ENCODE results near the gene HSPBAP1. TPM values are rescaled to one million over a fixed set of nuclear protein-coding genes. Genes with fewer than 3 reads are reported as not detected.

Gene HSPBAP1
- total RNA-seq, 4 donors from 2014 or later, result 12.4 to 17.3 (median 15.8) TPM

DNA sequence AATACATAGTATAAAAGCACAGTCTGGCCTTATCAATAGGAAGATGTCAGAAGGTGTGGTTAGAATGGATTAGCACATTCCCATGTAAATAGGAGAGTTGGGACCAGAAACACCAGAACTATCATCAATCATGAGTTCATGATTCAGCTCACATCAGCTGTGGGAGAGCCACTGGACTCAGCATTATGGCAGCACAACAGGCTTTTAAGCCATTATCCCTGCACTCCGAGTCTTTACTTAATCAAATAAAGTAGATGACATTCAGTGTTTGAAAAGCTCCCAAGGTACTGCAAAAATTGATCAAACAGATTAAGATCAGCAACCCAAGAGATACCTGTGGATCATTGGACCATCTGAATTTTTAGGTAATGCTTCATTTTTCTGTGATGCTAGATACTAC is 88.3 kb downstream of the HSPBAP1 start:
- no peaks in the 10 kb centered on the region for H3K9me3 ChIP-seq
- TF ChIP-seq, protein P1, sequence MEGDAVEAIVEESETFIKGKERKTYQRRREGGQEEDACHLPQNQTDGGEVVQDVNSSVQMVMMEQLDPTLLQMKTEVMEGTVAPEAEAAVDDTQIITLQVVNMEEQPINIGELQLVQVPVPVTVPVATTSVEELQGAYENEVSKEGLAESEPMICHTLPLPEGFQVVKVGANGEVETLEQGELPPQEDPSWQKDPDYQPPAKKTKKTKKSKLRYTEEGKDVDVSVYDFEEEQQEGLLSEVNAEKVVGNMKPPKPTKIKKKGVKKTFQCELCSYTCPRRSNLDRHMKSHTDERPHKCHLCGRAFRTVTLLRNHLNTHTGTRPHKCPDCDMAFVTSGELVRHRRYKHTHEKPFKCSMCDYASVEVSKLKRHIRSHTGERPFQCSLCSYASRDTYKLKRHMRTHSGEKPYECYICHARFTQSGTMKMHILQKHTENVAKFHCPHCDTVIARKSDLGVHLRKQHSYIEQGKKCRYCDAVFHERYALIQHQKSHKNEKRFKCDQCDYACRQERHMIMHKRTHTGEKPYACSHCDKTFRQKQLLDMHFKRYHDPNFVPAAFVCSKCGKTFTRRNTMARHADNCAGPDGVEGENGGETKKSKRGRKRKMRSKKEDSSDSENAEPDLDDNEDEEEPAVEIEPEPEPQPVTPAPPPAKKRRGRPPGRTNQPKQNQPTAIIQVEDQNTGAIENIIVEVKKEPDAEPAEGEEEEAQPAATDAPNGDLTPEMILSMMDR (IDR thresholded peaks at IDR 0.05), result no peak
- no peak for TF ChIP-seq POLR2A (IDR thresholded peaks at IDR 0.05)
- no peak for DNase-seq
- no peaks in the 10 kb centered on the region for H3K27me3 ChIP-seq
- no peaks in the 10 kb centered on the region for H3K4me1 ChIP-seq
- no peak overlapping the region for H3K4me3 ChIP-seq (replicated peaks in 1 of 3)
- H3K27ac ChIP-seq, result no peak overlapping the region
- intact Hi-C loops (cut with DNase I), result no loop called here
- peaks cover 13 to 25% of the 10 kb centered on the region in 2 donors for H3K36me3 ChIP-seq
- 96 to 100% methylated on average over 1 of the region's 1 CpG for WGBS, 2 donors

DNA sequence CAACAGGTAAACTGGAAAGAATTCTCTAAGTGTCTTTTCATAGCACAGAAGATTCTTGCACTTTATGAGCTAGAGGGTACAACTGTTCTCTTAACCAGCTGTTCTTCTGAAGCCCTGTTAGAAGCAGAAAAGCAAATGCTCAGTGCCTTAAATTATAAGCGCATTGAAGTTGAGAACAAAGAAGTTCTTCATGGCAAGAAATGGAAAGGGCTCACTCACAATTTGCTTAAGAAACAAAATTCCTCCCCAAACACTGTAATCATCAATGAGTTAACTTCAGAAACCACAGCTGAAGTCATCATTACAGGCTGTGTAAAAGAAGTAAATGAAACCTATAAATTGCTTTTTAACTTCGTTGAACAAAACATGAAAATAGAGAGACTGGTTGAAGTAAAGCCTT is 93.4 kb downstream of the HSPBAP1 start:
- H3K27ac ChIP-seq, result no peak overlapping the region
- WGBS, 2 donors, result 86 to 89% methylated on average over 2 of the region's 2 CpGs
- DNase-seq, result no peak
- no peaks in the 10 kb centered on the region for H3K27me3 ChIP-seq
- intact Hi-C loops (cut with DNase I), result no loop called here
- H3K4me1 ChIP-seq, result peaks cover 0 to 7% of the 10 kb centered on the region in 2 donors
- H3K36me3 ChIP-seq, result peaks cover 24 to 32% of the 10 kb centered on the region in 2 donors
- no peaks in the 10 kb centered on the region for H3K9me3 ChIP-seq
- no peak overlapping the region for H3K4me3 ChIP-seq (replicated peaks in 1 of 3)
- TF ChIP-seq, protein P1 (IDR thresholded peaks at IDR 0.05), result no peak
- no peak for TF ChIP-seq POLR2A (IDR thresholded peaks at IDR 0.05)

- intact Hi-C loops (cut with DNase I), result no loop called here
- 55 to 66% methylated on average over 2 of the region's 2 CpGs for WGBS, 2 donors
- peak; percentile 22 to 35 for DNase-seq
- Histone ChIP-seq H3K9me3 (no peaks in the 10 kb centered on the region), H3K4me3 (replicated peaks in 1 of 3) (no peak overlapping the region), H3K36me3 (peaks cover 33 to 37% of the 10 kb centered on the region in 2 donors), H3K27me3 (no peaks in the 10 kb centered on the region), H3K27ac (no peak overlapping the region), H3K4me1 (peaks cover 0 to 7% of the 10 kb centered on the region in 2 donors)
- no peak for TF ChIP-seq POLR2A (IDR thresholded peaks at IDR 0.05)
- TF ChIP-seq, protein P1 (IDR thresholded peaks at IDR 0.05), result no peak
Measured at GRCh38 chr3:122697952-122698620, 95.5 kb downstream of the HSPBAP1 start.

GRCh38 chr3:122695927-122696561 is 97.6 kb downstream of the HSPBAP1 start:
- H3K9me3 ChIP-seq, result no peaks in the 10 kb centered on the region
- TF ChIP-seq POLR2A (IDR thresholded peaks at IDR 0.05), result no peak
- TF ChIP-seq, protein P1 (IDR thresholded peaks at IDR 0.05), result no peak
- peaks cover 0 to 7% of the 10 kb centered on the region in 2 donors for H3K4me1 ChIP-seq
- H3K27me3 ChIP-seq, result no peaks in the 10 kb centered on the region
- DNase-seq, result no peak
- H3K36me3 ChIP-seq, result peaks cover 29 to 44% of the 10 kb centered on the region in 2 donors
- H3K4me3 ChIP-seq (replicated peaks in 1 of 3), result no peak overlapping the region
- H3K27ac ChIP-seq, result no peak overlapping the region
- intact Hi-C loops (cut with DNase I), result no loop called here

DNA sequence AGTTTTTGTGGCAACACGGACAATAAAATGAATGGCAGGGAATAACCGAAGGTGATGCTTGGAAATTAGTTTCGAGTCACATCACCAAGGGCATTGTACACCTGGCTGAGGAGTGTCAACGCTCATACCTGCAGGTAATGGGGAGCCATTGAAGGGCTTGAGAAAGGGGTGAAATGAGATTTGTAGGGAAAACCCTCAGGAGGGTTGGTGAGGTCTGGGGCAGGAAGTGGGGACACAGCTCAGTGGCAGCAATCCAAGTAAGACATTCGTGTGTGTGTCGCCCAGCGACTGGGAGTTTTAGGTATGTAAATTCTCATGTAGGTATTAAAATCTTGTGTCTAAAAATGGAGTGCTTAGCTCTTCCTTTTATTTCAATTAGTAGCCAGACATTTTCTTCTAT is 98.7 kb downstream of the HSPBAP1 start:
- peaks cover 22 to 33% of the 10 kb centered on the region in 2 donors for H3K36me3 ChIP-seq
- TF ChIP-seq POLR2A (IDR thresholded peaks at IDR 0.05), result no peak
- TF ChIP-seq, protein P1 (IDR thresholded peaks at IDR 0.05), result no peak
- no peaks in the 10 kb centered on the region for H3K27me3 ChIP-seq
- no peak for DNase-seq
- peaks cover 0 to 7% of the 10 kb centered on the region in 2 donors for H3K4me1 ChIP-seq
- 80 to 86% methylated on average over 7 of the region's 7 CpGs for WGBS, 2 donors
- intact Hi-C loops (cut with DNase I), result no loop called here
- no peaks in the 10 kb centered on the region for H3K9me3 ChIP-seq
- no peak overlapping the region for H3K4me3 ChIP-seq (replicated peaks in 1 of 3)
- H3K27ac ChIP-seq, result no peak overlapping the region
